IMR-90 (cell line): ENCODE results near the gene CPNE1. TPM values are rescaled to one million over a fixed set of nuclear protein-coding genes. Genes with fewer than 3 reads are reported as not detected.

ENCODE experiments used
- ATAC-seq: fragments of 200-7000 bp; cut with Tn5 transposase; 2 replicates; pipeline ENCODE4 v1.9.1; 2020; ENCODE audit warnings: low read depth, mild to moderate bottlenecking, moderate library complexity
- BruUV-seq: library from RNA; stranded (reverse); fragments of 400-500 nt; replicated peaks from 2 replicates; lab custom pipeline; 2021; lab: Mats Ljungman, UMichigan
- CTCF ChIA-PET: fragments of 300-600 bp; formaldehyde crosslinking; extraction: SDS; loops from one replicate; lab custom pipeline; 2021; ENCODE audit warnings: antibody characterized with exemption; lab: Yijun Ruan, JAX
- POLR2A ChIA-PET: fragments of 300-600 bp; sonication (Branson Sonifier 250); formaldehyde crosslinking; loops from one replicate; lab custom pipeline; 2022; ENCODE audit warnings: antibody characterized with exemption; ENCODE audit not compliant: unreplicated experiment; lab: Charles Lee
- DNase-seq: peaks from one replicate; pipeline ENCODE4 v3.0.0; 2013
- H2AFZ ChIP-seq: replicated peaks from 2 replicates; pipeline ENCODE3; 2013; ENCODE audit warnings: low read length, mild to moderate bottlenecking; ENCODE audit not compliant: poor library complexity
- H2AK5ac ChIP-seq: 2 replicates; pipeline ENCODE4 v1.6.1; 2013; ENCODE audit warnings: low read depth, low read length, inconsistent platforms
- H2AK9ac ChIP-seq: replicated peaks from 2 replicates; pipeline ENCODE3; 2013; ENCODE audit warnings: mild to moderate bottlenecking, low read depth, low read length, moderate library complexity; ENCODE audit not compliant: poor library complexity
- H2BK120ac ChIP-seq: 2 replicates; pipeline ENCODE4 v1.6.1; 2013; ENCODE audit warnings: low read depth, low read length, inconsistent platforms
- H2BK15ac ChIP-seq: 3 replicates; pipeline ENCODE4 v1.6.1; 2013; ENCODE audit warnings: low read depth, low read length, inconsistent platforms
- H2BK20ac ChIP-seq: 2 replicates; pipeline ENCODE4 v1.6.1; 2013; ENCODE audit warnings: low read depth, mild to moderate bottlenecking, inconsistent platforms, low read length, moderate library complexity
- H2BK5ac ChIP-seq: 2 replicates; pipeline ENCODE4 v1.6.1; 2013; ENCODE audit warnings: mild to moderate bottlenecking, low read depth, low read length, inconsistent platforms; ENCODE audit not compliant: poor library complexity, severe bottlenecking
- H3K14ac ChIP-seq: replicated peaks from 2 replicates; pipeline ENCODE4 v1.6.1; 2013; ENCODE audit warnings: low read depth, low read length, inconsistent platforms
- H3K18ac ChIP-seq: 2 replicates; pipeline ENCODE4 v1.6.1; 2013; ENCODE audit warnings: low read depth, low read length, control low read depth
- H3K23ac ChIP-seq: 2 replicates; pipeline ENCODE4 v1.6.1; 2013; ENCODE audit warnings: low read depth, low read length, inconsistent platforms
- H3K27ac ChIP-seq: 2 replicates; pipeline ENCODE4 v1.5.1; 2013; ENCODE audit warnings: mild to moderate bottlenecking, control low read depth, low read length; ENCODE audit not compliant: insufficient read depth
- H3K27me3 ChIP-seq: 2 replicates; pipeline ENCODE4 v1.6.1; 2013; ENCODE audit warnings: low read length; ENCODE audit not compliant: control insufficient read depth, insufficient read depth
- H3K36me3 ChIP-seq: 2 replicates; pipeline ENCODE4 v1.6.1; 2013; ENCODE audit warnings: low read length, mixed read lengths; ENCODE audit not compliant: control insufficient read depth, insufficient read depth
- H3K4ac ChIP-seq: 2 replicates; pipeline ENCODE4 v1.6.1; 2013; ENCODE audit warnings: low read depth, low read length, inconsistent platforms
- H3K4me1 ChIP-seq: 2 replicates; pipeline ENCODE4 v1.6.1; 2013; ENCODE audit warnings: low read length, mixed read lengths; ENCODE audit not compliant: control insufficient read depth, insufficient read depth
- H3K4me2 ChIP-seq: 2 replicates; pipeline ENCODE4 v1.6.1; 2013; ENCODE audit warnings: low read depth, mild to moderate bottlenecking, control low read depth, low read length, moderate library complexity
- H3K4me3 ChIP-seq: 2 replicates; pipeline ENCODE4 v1.5.1; 2013; ENCODE audit warnings: low read depth, mild to moderate bottlenecking, control low read depth, low read length, moderate library complexity; ENCODE audit not compliant: insufficient read depth
- H3K56ac ChIP-seq: 2 replicates; pipeline ENCODE4 v1.6.1; 2013; ENCODE audit warnings: low read length, inconsistent platforms; ENCODE audit not compliant: insufficient read depth; ENCODE audit errors: extremely low read depth
- H3K79me1 ChIP-seq, 2 experiments: 2 replicates each; pipeline ENCODE4 v1.6.1; 2013; ENCODE audit warnings: low read length in 2 of 2, inconsistent platforms in 1 of 2, low read depth in 1 of 2
- H3K9ac ChIP-seq: 2 replicates; pipeline ENCODE4 v1.6.1; 2013; ENCODE audit warnings: low read depth, low read length, control low read depth
- H3K9me1 ChIP-seq: 2 replicates; pipeline ENCODE4 v1.6.1; 2013; ENCODE audit warnings: low read length, inconsistent platforms; ENCODE audit not compliant: insufficient read depth
- H3K9me3 ChIP-seq: 2 replicates; pipeline ENCODE4 v1.6.1; 2013; ENCODE audit warnings: low read length; ENCODE audit not compliant: control insufficient read depth, insufficient read depth
- H4K20me1 ChIP-seq: 2 replicates; pipeline ENCODE4 v1.6.1; 2013; ENCODE audit warnings: low read length, inconsistent platforms; ENCODE audit not compliant: insufficient read depth
- H4K5ac ChIP-seq: 2 replicates; pipeline ENCODE4 v1.6.1; 2013; ENCODE audit warnings: mild to moderate bottlenecking, low read depth, low read length, control low read depth
- H4K8ac ChIP-seq, 2 experiments: 2 replicates each; pipeline ENCODE4 v1.6.1; 2013; ENCODE audit warnings: low read depth in 2 of 2, low read length in 2 of 2, control low read depth in 1 of 2, inconsistent platforms in 1 of 2
- H4K91ac ChIP-seq: 2 replicates; pipeline ENCODE4 v1.6.1; 2013; ENCODE audit warnings: low read depth, low read length, inconsistent platforms; ENCODE audit not compliant: insufficient read depth
- BHLHE40 ChIP-seq: fragments of 150-350 bp; IDR thresholded peaks from 2 replicates; pipeline ENCODE4 v1.6.1; 2016; ENCODE audit warnings: mild to moderate bottlenecking, low read depth, low read length
- CHD1 ChIP-seq: IDR thresholded peaks from 2 replicates; pipeline ENCODE4 v1.6.1; 2012; ENCODE audit warnings: low read depth, low read length, improper control_type of control experiment
- FOS ChIP-seq: fragments of 150-350 bp; IDR thresholded peaks from 2 replicates; pipeline ENCODE4 v1.6.1; 2016; ENCODE audit warnings: low read depth, low read length
- MAFK ChIP-seq: IDR thresholded peaks from 2 replicates; pipeline ENCODE4 v1.6.1; 2012; ENCODE audit warnings: low read depth, low read length, improper control_type of control experiment
- MAZ ChIP-seq: IDR thresholded peaks from 2 replicates; pipeline ENCODE4 v1.6.1; 2012; ENCODE audit warnings: low read depth, mild to moderate bottlenecking, low read length, improper control_type of control experiment, moderate library complexity, borderline replicate concordance
- NFE2L2 ChIP-seq: fragments of 150-350 bp; IDR thresholded peaks from 2 replicates; pipeline ENCODE4 v1.6.1; 2016; ENCODE audit warnings: low read depth, mild to moderate bottlenecking, low read length
- RAD21 ChIP-seq: IDR thresholded peaks from 2 replicates; pipeline ENCODE4 v1.6.1; 2012; ENCODE audit warnings: low read length, improper control_type of control experiment
- RCOR1 ChIP-seq: IDR thresholded peaks from 2 replicates; pipeline ENCODE4 v1.6.1; 2012; ENCODE audit warnings: mild to moderate bottlenecking, low read length, improper control_type of control experiment; ENCODE audit not compliant: insufficient replicate concordance
- RFX5 ChIP-seq: IDR thresholded peaks from 2 replicates; pipeline ENCODE4 v1.8.0; 2012; ENCODE audit warnings: low read depth, mild to moderate bottlenecking, low read length, moderate library complexity
- SMC3 ChIP-seq: fragments of 150-350 bp; IDR thresholded peaks from 2 replicates; pipeline ENCODE4 v1.6.1; 2016; ENCODE audit warnings: low read depth, mild to moderate bottlenecking, antibody characterized with exemption, low read length, moderate library complexity
- WGBS, 2 experiments: methylation state at CpG; one replicate each; pipeline versions ENCODE4 v1.1.5 to v1.1.7; 2013; ENCODE audit warnings: missing lambda C conversion rate in 2 of 2; ENCODE audit not compliant: insufficient read length in 1 of 2; ENCODE audit errors: extremely low coverage in 2 of 2; 5-methylcytosine and 5-hydroxymethylcytosine counted together
- dilution Hi-C: fragments of 300-500 bp; cut with HindIII; formaldehyde crosslinking; loops from one replicate; pipeline ENCODE4 v1.14.3; 2018; ENCODE audit warnings: low sequenced_read_pairs; ENCODE audit not compliant: unreplicated experiment
- in situ Hi-C: fragments of 300-500 bp; cut with MboI; formaldehyde crosslinking; loops from 3 replicates; pipeline ENCODE4 v1.14.3; 2019; ENCODE audit warnings: low sequenced_read_pairs, inconsistent platforms, mixed read lengths
- intact Hi-C: fragments of 100-400 bp; cut with micrococcal nuclease; formaldehyde crosslinking; loops from 2 replicates; pipeline ENCODE4 v1.10.0; 2022
- polyA plus RNA-seq, 3 experiments: library from polyadenylated mRNA; depleted of rRNA; stranded (reverse); fragments of >200 nt; gene quantifications; 2 replicates each; pipeline ENCODE4 v1.2.3, GENCODE V29; 2012; ENCODE audit warnings: low replicate concordance in 1 of 3
- total RNA-seq: library from RNA; depleted of rRNA; stranded (reverse); fragments of >200 nt; gene quantifications from 2 replicates; pipeline ENCODE4 v1.2.3, GENCODE V29; 2012
- TF ChIP-seq, protein P1 (sequence below): fragments of 150-350 bp; IDR thresholded peaks from 2 replicates; pipeline ENCODE4 v1.6.1; 2016; ENCODE audit warnings: low read depth, mild to moderate bottlenecking, low read length, moderate library complexity, borderline replicate concordance
- TF ChIP-seq, protein P2 (sequence below): conservative IDR thresholded peaks from 2 replicates; pipeline ENCODE4 v1.5.1; 2012; ENCODE audit warnings: mild to moderate bottlenecking, low read depth, low read length, improper control_type of control experiment
- TF ChIP-seq, protein P3 (sequence below): fragments of 150-350 bp; IDR thresholded peaks from 2 replicates; pipeline ENCODE4 v1.6.1; 2017; ENCODE audit warnings: mild to moderate bottlenecking, antibody characterized with exemption, low read length, low read depth

CPNE1 gene
- total and polyA plus RNA-seq, 2 of the 4 experiments (the other 2 are of a cell fraction) = 163 to 165 TPM

DNA sequence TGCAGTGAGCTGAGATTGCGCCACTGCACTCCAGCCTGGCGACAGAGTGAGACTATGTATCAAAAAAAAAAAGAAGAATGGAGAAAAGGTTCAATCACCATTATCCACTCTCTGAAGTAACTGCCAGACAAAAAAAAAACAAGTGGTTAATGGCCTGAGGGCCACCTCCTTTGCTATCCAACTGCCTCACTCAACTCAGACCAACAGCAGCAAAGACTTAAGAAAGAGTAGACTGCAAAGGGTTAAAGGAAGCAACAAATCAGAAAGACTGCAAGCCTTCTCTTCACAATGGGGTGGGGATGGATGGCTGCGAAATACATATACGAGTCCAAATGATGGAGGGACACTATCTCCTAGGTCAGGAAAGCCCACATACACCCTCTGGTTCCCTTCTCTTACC, 31.3 kb upstream of the CPNE1 start:
- H2AFZ ChIP-seq = no peak overlapping the region
- H3K9me3 ChIP-seq = no peaks in the 10 kb centered on the region
- peaks cover 15% of the 10 kb centered on the region for H3K36me3 ChIP-seq
- H3K56ac ChIP-seq = no peak overlapping the region
- ATAC-seq (no peak), DNase-seq (no peak)
- no peak overlapping the region for H3K4me2 ChIP-seq
- H2BK20ac ChIP-seq = no peak overlapping the region
- no peak overlapping the region for H3K4ac ChIP-seq
- no peak overlapping the region for H2BK120ac ChIP-seq
- H3K18ac ChIP-seq = no peak overlapping the region
- H4K8ac ChIP-seq = no peak overlapping the region
- BruUV-seq = no TSS peak
- dilution Hi-C loops (no loop called here), in situ Hi-C loops (no loop called here), intact Hi-C loops (loop anchor here (5.0 kb wide), 1 partner anchor 256 kb away; the partner anchor contains the start of gene SCAND1)
- POLR2A ChIA-PET = no interaction called here
- no peaks in the 10 kb centered on the region for H4K20me1 ChIP-seq
- H2AK9ac ChIP-seq = no peak overlapping the region
- H3K79me1 ChIP-seq = peaks cover 26 to 48% of the 10 kb centered on the region in 2 experiments
- no peak overlapping the region for H3K4me3 ChIP-seq
- H3K9ac ChIP-seq = no peak overlapping the region
- no peaks in the 10 kb centered on the region for H3K27me3 ChIP-seq
- CTCF ChIA-PET = no interaction called here
- peaks cover 5% of the 10 kb centered on the region for H3K4me1 ChIP-seq
- H4K5ac ChIP-seq = no peak overlapping the region
- WGBS, 2 experiments = no CpG with 5 or more reads among the region's 4 CpGs
- H3K9me1 ChIP-seq = peaks cover 11% of the 10 kb centered on the region
- no peak overlapping the region for H2BK15ac ChIP-seq
- H3K27ac ChIP-seq = no peak overlapping the region
- H2AK5ac ChIP-seq = no peak overlapping the region
- H4K91ac ChIP-seq = no peak overlapping the region
- H2BK5ac ChIP-seq = no peak overlapping the region
- H3K23ac ChIP-seq = no peak overlapping the region
- H3K14ac ChIP-seq = no peak overlapping the region
- TF ChIP-seq, protein P1, sequence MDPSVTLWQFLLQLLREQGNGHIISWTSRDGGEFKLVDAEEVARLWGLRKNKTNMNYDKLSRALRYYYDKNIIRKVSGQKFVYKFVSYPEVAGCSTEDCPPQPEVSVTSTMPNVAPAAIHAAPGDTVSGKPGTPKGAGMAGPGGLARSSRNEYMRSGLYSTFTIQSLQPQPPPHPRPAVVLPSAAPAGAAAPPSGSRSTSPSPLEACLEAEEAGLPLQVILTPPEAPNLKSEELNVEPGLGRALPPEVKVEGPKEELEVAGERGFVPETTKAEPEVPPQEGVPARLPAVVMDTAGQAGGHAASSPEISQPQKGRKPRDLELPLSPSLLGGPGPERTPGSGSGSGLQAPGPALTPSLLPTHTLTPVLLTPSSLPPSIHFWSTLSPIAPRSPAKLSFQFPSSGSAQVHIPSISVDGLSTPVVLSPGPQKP = no peak
- TF ChIP-seq RCOR1 = no peak
- no peak for TF ChIP-seq NFE2L2
- TF ChIP-seq, protein P2, sequence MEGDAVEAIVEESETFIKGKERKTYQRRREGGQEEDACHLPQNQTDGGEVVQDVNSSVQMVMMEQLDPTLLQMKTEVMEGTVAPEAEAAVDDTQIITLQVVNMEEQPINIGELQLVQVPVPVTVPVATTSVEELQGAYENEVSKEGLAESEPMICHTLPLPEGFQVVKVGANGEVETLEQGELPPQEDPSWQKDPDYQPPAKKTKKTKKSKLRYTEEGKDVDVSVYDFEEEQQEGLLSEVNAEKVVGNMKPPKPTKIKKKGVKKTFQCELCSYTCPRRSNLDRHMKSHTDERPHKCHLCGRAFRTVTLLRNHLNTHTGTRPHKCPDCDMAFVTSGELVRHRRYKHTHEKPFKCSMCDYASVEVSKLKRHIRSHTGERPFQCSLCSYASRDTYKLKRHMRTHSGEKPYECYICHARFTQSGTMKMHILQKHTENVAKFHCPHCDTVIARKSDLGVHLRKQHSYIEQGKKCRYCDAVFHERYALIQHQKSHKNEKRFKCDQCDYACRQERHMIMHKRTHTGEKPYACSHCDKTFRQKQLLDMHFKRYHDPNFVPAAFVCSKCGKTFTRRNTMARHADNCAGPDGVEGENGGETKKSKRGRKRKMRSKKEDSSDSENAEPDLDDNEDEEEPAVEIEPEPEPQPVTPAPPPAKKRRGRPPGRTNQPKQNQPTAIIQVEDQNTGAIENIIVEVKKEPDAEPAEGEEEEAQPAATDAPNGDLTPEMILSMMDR = no peak
- no peak for TF ChIP-seq MAZ
- TF ChIP-seq CHD1 = no peak
- TF ChIP-seq BHLHE40 = no peak
- TF ChIP-seq, protein P3, sequence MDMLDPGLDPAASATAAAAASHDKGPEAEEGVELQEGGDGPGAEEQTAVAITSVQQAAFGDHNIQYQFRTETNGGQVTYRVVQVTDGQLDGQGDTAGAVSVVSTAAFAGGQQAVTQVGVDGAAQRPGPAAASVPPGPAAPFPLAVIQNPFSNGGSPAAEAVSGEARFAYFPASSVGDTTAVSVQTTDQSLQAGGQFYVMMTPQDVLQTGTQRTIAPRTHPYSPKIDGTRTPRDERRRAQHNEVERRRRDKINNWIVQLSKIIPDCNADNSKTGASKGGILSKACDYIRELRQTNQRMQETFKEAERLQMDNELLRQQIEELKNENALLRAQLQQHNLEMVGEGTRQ = no peak
- no peak for TF ChIP-seq RAD21
- no peak for TF ChIP-seq FOS
- no peak for TF ChIP-seq MAFK
- TF ChIP-seq SMC3 = no peak
- TF ChIP-seq RFX5 = no peak
